Putamen (tissue), 1 donor: ENCODE data around the gene TNFSF13B.

Experiments
- DNase-seq: peaks from one replicate; pipeline ENCODE4 v3.0.0-alpha.2; 2016; ENCODE audit warnings: low spot score

The TNFSF13B gene

DNA sequence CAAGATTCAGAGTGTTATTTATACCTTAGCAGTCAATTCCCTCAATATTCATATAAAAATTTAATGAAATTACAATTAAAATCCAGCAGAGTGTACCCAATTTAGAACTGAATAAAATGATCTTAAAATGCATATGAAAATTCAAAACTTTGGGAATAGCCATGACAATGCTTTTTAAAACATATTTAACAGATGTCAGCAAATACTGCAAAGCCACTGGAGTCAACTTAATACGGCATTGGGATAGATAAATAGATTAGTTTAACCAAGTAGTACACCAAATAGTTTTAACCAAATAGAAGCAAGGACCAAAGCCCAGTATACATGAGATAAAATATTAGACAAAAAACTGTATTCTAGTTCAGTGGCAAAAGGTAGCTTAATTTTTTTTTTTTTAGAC is 79.8 kb downstream of the TNFSF13B start:
- no peak for DNase-seq

DNA sequence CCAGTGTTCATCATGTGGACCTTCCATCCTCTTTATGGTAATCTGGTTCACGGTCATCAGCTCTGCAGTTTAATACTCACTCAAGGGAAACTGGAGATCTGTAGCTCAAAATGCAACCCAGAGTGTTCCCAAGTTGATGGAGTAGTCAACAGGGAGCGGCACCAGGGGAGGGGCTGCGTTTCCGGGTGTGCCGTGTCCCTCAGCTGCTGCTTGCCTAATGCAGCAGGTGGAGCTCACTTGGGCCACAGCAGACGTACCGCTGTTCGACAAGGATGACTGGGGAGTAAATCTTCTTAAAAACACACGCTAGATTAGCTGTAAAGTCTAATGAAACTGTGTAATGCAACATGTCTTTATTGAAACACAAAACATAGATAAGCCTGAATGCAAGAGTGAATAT is 81.1 kb downstream of the TNFSF13B start:
- no peak for DNase-seq

DNA sequence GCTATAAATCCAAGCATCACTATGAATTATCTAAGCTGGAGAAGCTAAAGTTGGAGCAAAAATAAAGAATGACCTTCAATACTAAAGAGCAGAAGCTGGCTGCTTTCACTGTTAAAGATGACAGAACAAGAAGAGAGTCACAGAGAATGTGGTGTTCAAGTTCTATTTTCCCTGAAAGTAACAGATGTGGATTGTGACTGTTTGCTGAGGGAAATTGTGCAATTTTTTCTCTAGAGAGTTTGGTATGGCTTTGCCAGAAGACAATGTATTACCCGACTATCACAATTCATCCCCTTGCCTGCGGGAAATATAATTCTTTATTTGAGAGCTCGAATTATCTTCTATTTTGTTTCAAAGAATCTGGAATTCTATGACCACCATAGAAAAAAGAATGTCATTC is 83.1 kb downstream of the TNFSF13B start:
- DNase-seq = no peak

DNA sequence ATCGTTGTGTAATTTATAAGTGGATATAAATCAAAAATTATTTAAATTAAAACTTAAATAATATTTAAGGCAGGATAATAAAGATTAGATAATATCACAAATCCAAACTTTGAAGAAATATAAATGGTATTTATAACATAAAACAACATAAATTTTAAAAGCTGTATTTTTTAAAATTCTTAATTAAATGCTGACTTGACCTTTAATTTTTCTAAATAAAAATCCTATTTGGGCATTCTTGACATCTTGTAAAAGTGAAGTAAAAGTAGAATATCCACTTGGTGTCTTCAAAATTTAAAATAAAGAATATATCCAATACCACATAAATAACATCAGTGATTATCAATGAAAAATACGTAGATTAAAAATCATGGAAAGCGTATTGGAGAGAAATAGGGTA is 87.7 kb downstream of the TNFSF13B start:
- no peak for DNase-seq
